H1 (cell line): ENCODE data around the gene DDX4. TPM values are rescaled to one million over a fixed set of nuclear protein-coding genes. Genes with fewer than 3 reads are reported as not detected.

Experiments used
- polyA plus RNA-seq, 7 experiments: library from polyadenylated mRNA; depleted of rRNA in 3 of 7; stranded (reverse) in 5 of 7; unstranded in 2 of 7; fragments of >200 nt in 5 of 7; fragments of 200-250 nt in 2 of 7; gene quantifications; 1 replicate in 5 of 7; 2 replicates in 1 of 7; 4 replicates in 1 of 7; pipeline versions ENCODE4 v1.2.1 to v1.2.3, GENCODE V29; 2011 to 2013; ENCODE audit warnings: missing spikeins in 2 of 7, mixed read lengths in 2 of 7
- total RNA-seq: library from RNA; stranded (reverse); fragmentation: NEBNext Ultra II Directional; extraction: Animal tissue kit (Norgen Biotek cat#: 25700); gene quantifications from 2 replicates; pipeline ENCODE4 v1.2.1, GENCODE V29; 2021
- TF ChIP-seq, protein P1 (sequence below): IDR thresholded peaks from 2 replicates; pipeline ENCODE4 v1.6.1; 2012; ENCODE audit warnings: inconsistent platforms

The DDX4 gene
- total and polyA plus RNA-seq, 2 of the 8 experiments (the other 6 are each of a cell fraction or from before 2014, with no cell fraction given), result 0.15 TPM; not detected in 1

DNA sequence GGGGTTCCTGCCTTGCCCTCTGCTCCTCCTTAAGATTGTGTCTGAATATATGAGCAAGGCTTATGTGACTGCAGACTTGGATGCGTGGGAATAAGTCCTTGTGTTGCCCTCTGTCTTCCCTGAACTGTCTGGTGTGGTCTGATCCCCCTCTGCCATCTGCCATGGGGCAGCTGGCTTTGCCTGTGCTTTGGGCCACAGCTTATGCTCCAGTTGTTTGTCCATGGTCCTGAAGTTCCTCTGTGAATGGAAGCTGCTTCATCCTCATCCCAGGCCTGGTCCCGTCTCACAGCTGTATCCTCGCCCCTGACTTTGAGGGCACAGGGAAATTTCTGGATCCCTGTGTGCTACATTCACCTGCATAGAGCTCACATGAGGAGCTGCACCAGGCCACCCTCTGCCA is 128.0 kb downstream of the DDX4 start (continued):
- TF ChIP-seq, protein P1, sequence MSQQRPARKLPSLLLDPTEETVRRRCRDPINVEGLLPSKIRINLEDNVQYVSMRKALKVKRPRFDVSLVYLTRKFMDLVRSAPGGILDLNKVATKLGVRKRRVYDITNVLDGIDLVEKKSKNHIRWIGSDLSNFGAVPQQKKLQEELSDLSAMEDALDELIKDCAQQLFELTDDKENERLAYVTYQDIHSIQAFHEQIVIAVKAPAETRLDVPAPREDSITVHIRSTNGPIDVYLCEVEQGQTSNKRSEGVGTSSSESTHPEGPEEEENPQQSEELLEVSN, result no peak
